ENCODE measurements around the gene LIN54. TPM values are rescaled to one million over a fixed set of nuclear protein-coding genes. Genes with fewer than 3 reads are reported as not detected.

The LIN54 gene
- total RNA-seq, 1 donor from 2014 or later, result 14.7 TPM

GRCh38 chr4:83040269-83040668 is 29.6 kb upstream of the LIN54 start:
- Histone ChIP-seq H3K27me3 (ENCODE audit: low read depth) (no peaks in the 10 kb centered on the region), H3K9me3 (no peaks in the 10 kb centered on the region), H3K36me3 (peaks cover 10% of the 10 kb centered on the region), H3K4me3 (no peak overlapping the region), H3K4me1 (peaks cover 23% of the 10 kb centered on the region), H3K27ac (no peak overlapping the region)
- ATAC-seq (no peak), DNase-seq (no peak)
- no peak for TF ChIP-seq CTCF (IDR thresholded peaks at IDR 0.05)
- intact Hi-C loops (cut with DNase I), result no loop called here

GRCh38 chr4:83036991-83037665 is 26.5 kb upstream of the LIN54 start:
- no peak for ATAC-seq

GRCh38 chr4:83034630-83035494 is 24.2 kb upstream of the LIN54 start, which contains the start of gene COPS4:
COPS4 (plus strand) TSS chr4:83035183; CDS start chr4:83035225, 42 bp downstream.
- TF ChIP-seq CTCF (IDR thresholded peaks at IDR 0.05), result peak; percentile 48
- Histone ChIP-seq H3K27me3 (ENCODE audit: low read depth) (no peaks in the 10 kb centered on the region), H3K27ac (peak within 1 kb of the TSS; percentile 88), H3K4me1 (peaks cover 23% of the 10 kb centered on the region), H3K36me3 (no peaks in the 10 kb centered on the region), H3K9me3 (no peaks in the 10 kb centered on the region), H3K4me3 (peak within 1 kb of the TSS; percentile 92)
- DNase-seq (peak; percentile 98), ATAC-seq (peak; percentile 100)
- intact Hi-C loops (cut with DNase I), result no loop called here

More at GRCh38 chr4:83036991-83037665, 26.5 kb upstream of the LIN54 start:
- DNase-seq, result no peak
- Histone ChIP-seq H3K4me3 (no peak overlapping the region), H3K36me3 (peaks cover 6% of the 10 kb centered on the region), H3K9me3 (no peaks in the 10 kb centered on the region), H3K27ac (no peak overlapping the region), H3K4me1 (peaks cover 23% of the 10 kb centered on the region), H3K27me3 (ENCODE audit: low read depth) (no peaks in the 10 kb centered on the region)
- no peak for TF ChIP-seq CTCF (IDR thresholded peaks at IDR 0.05)
- intact Hi-C loops (cut with DNase I), result no loop called here

GRCh38 chr4:83029688-83030087 is 19.1 kb upstream of the LIN54 start:
- Histone ChIP-seq H3K27me3 (ENCODE audit: low read depth) (no peaks in the 10 kb centered on the region), H3K27ac (no peak overlapping the region), H3K36me3 (no peaks in the 10 kb centered on the region), H3K4me3 (no peak overlapping the region), H3K4me1 (no peaks in the 10 kb centered on the region), H3K9me3 (peaks cover 3% of the 10 kb centered on the region)
- no peak for DNase-seq
- no peak for TF ChIP-seq CTCF (IDR thresholded peaks at IDR 0.05)
- intact Hi-C loops (cut with DNase I), result no loop called here
- ATAC-seq, result no peak

GRCh38 chr4:83028976-83029375 is 18.4 kb upstream of the LIN54 start:
- DNase-seq (no peak), ATAC-seq (no peak)
- H3K4me1 ChIP-seq, result no peaks in the 10 kb centered on the region
- intact Hi-C loops (cut with DNase I), result no loop called here
- peaks cover 3% of the 10 kb centered on the region for H3K9me3 ChIP-seq
- H3K4me3 ChIP-seq, result no peak overlapping the region
- no peaks in the 10 kb centered on the region for H3K27me3 ChIP-seq (ENCODE audit: low read depth)
- TF ChIP-seq CTCF (IDR thresholded peaks at IDR 0.05), result no peak
- no peak overlapping the region for H3K27ac ChIP-seq
- H3K36me3 ChIP-seq, result no peaks in the 10 kb centered on the region

Data from lower lobe of right lung (tissue), 2 donors.